Large intestine (tissue), 3 donors: Measurements from ENCODE around the gene EPB41L5. TPM values are rescaled to one million over a fixed set of nuclear protein-coding genes. Genes with fewer than 3 reads are reported as not detected.
"Not testable (repeated sequence)": the region's sequence is repeated elsewhere in the genome, so short reads cannot be mapped to it uniquely, and the experiment has no call there.

Experiments used
- DNase-seq, 2 donors: peaks; one replicate each; pipeline versions ENCODE4 v3.0.0 to v3.0.0-alpha.2; 2013
- H3K27ac ChIP-seq: one replicate; pipeline ENCODE4 v1.5.1; 2013; ENCODE audit warnings: low read length
- H3K27me3 ChIP-seq: 2 replicates; pipeline ENCODE4 v1.6.1; 2013; ENCODE audit warnings: low read length; ENCODE audit not compliant: control insufficient read depth, insufficient read depth
- H3K36me3 ChIP-seq: 2 replicates; pipeline ENCODE4 v1.6.1; 2013; ENCODE audit warnings: low read length; ENCODE audit not compliant: control insufficient read depth, insufficient read depth
- H3K4me1 ChIP-seq: one replicate; pipeline ENCODE4 v1.6.1; 2013; ENCODE audit warnings: low read length; ENCODE audit not compliant: control insufficient read depth, insufficient read depth
- H3K4me3 ChIP-seq: one replicate; pipeline ENCODE4 v1.5.1; 2013; ENCODE audit warnings: low read length
- H3K9me3 ChIP-seq: one replicate; pipeline ENCODE4 v1.6.1; 2013; ENCODE audit warnings: mild to moderate bottlenecking, low read depth, low read length, moderate library complexity; ENCODE audit not compliant: control insufficient read depth
- WGBS: methylation state at CpG from one replicate; pipeline ENCODE4 v1.1.5; 2013; ENCODE audit warnings: low lambda C conversion rate; ENCODE audit not compliant: insufficient coverage; 5-methylcytosine and 5-hydroxymethylcytosine counted together
- polyA plus RNA-seq: library from polyadenylated mRNA; unstranded; fragments of 120-200 nt; gene quantifications from one replicate; pipeline ENCODE4 v1.2.1, GENCODE V29; 2013

EPB41L5 gene
- polyA plus RNA-seq, 1 donor = 32.0 TPM

GRCh38 chr2:120135013-120135412 lies 122.1 kb downstream of the EPB41L5 start:
- H3K36me3 ChIP-seq = peaks cover 25% of the 10 kb centered on the region
- 100% methylated on average over 2 of the region's 2 CpGs for whole genome bisulfite sequencing
- H3K9me3 ChIP-seq, H3K27me3 ChIP-seq, H3K4me1 ChIP-seq, DNase-seq, H3K4me3 ChIP-seq, H3K27ac ChIP-seq: not testable (repeated sequence)

DNA sequence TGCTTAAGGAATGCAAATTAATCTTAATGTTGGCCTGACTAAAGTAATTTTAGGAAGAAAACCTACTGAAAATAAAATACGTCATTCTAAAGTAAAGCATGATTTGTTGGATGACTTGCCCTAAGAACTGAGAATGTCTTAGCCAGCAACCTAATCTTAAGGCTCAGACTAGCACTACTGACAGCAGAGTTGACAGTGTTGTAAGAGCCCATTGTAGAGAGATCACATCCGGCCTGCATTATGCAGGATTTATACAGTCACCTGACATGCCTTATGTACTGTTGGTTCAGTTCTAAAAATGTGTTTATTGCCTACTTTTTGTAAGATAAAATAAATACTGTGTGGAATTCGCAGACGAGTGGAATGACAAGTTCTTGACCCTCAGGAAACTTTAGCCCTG lies 128.0 kb downstream of the EPB41L5 start:
- H3K27ac ChIP-seq = no peak overlapping the region
- H3K4me1 ChIP-seq = no peaks in the 10 kb centered on the region
- WGBS = no CpG with 5 or more reads among the region's 4 CpGs
- H3K36me3 ChIP-seq = peaks cover 6% of the 10 kb centered on the region
- H3K4me3 ChIP-seq = no peak overlapping the region
- H3K9me3 ChIP-seq = peaks cover 4% of the 10 kb centered on the region
- H3K27me3 ChIP-seq = no peaks in the 10 kb centered on the region
- DNase-seq = no peak

DNA sequence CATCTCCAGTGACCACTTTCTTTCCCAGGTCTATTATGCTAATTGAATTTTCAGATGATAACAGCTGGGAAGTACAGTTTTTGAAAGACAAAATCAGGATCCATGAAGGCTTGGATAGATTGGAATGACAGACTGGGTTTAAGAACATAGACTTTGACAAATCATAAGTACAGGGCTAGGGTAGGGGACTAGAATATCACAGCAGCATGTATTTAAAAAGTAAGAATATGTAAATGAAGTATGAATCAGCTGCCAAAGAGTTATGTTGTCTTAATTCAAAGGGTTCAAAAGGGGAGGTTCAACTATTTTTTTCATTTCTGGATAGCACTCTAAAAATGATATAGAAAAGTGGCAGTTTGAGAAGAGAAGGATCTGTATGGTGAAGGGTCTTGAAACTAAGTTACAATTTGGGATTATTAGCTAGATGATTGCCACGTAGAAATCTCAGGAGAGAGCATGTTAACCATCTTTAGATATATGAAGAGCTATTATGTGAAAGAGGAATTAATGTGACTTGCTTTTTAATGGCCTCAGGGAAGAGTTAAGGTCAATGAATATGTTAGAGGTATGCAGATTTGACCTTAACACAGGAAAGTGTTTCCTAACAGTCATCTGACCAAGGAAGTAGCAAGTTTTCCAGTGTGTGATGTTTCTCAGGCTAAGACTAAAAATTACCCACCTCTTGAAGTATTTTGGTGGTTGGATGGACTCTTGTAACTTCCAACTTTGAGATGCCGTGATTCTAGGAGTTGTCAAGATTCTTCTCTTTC lies 128.6 kb downstream of the EPB41L5 start:
- no peaks in the 10 kb centered on the region for H3K4me1 ChIP-seq
- no CpG with 5 or more reads among the region's 2 CpGs for WGBS
- H3K36me3 ChIP-seq = peaks cover 9% of the 10 kb centered on the region
- no peak overlapping the region for H3K4me3 ChIP-seq
- H3K9me3 ChIP-seq = no peaks in the 10 kb centered on the region
- H3K27ac ChIP-seq = no peak overlapping the region
- DNase-seq = no peak
- H3K27me3 ChIP-seq = no peaks in the 10 kb centered on the region

DNA sequence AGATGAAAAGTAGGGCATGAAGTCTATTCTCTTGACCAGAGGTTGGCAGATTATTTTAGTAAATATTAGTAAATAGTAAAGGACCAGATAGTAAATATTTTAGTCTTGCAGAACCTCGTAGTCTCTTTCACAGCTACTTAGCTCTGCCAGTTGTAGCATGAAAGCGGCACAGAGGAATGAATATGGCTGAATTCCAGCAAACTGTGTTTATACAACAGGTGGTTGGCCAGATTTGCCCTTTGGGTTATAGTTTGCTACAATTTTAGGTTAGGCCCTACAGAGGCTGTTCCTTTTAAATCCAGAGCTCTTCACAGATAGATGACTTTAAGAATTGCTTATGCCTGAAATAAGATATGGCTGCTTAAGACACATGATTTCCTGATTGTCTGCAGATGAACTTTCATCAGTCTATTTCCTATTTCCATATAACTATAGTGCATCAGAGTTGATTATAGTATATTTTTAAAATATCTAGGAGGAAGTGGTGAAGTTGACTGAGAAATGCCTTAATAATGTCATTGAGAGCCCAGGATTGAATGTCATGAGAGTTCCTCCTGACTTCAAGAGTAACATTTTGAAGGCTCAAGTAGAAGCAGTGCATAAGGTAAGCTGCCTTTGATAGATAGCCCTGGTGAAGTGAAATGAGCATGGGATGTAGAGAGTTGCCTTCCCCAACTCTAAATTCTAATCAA lies 129.8 kb downstream of the EPB41L5 start:
- no peaks in the 10 kb centered on the region for H3K9me3 ChIP-seq
- no peak overlapping the region for H3K4me3 ChIP-seq
- H3K4me1 ChIP-seq = no peaks in the 10 kb centered on the region
- no peak overlapping the region for H3K27ac ChIP-seq
- H3K27me3 ChIP-seq = no peaks in the 10 kb centered on the region
- no CpG with 5 or more reads among the region's 2 CpGs for WGBS
- H3K36me3 ChIP-seq = peaks cover 10% of the 10 kb centered on the region
- no peak for DNase-seq

GRCh38 chr2:120148229-120148628 lies 135.4 kb downstream of the EPB41L5 start:
- no peaks in the 10 kb centered on the region for H3K27me3 ChIP-seq
- H3K4me3 ChIP-seq = no peak overlapping the region
- H3K36me3 ChIP-seq = peaks cover 22% of the 10 kb centered on the region
- H3K4me1 ChIP-seq = no peaks in the 10 kb centered on the region
- no peak for DNase-seq
- no peak overlapping the region for H3K27ac ChIP-seq
- 100% methylated on average over 1 of the region's 1 CpG for WGBS
- H3K9me3 ChIP-seq = peaks cover 13% of the 10 kb centered on the region

DNA sequence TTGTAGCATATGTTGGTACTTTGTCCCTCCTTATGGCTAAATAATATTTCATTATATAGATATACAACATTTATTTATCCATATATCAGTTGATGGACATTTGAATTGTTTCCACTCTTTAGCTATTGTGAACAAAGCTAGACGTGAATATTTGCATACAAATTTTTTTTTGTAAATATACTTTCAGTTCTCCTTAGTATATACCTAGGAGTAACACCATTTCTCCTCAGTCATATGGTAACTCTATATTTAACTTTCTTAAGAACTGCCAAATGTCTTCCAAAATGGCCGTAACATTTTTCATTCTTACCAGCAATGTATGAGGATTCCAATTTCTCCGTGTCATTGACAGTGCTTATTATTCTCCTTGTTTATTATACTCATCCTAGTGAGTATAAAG lies 135.8 kb downstream of the EPB41L5 start:
- no peak overlapping the region for H3K27ac ChIP-seq
- H3K4me1 ChIP-seq = no peaks in the 10 kb centered on the region
- H3K9me3 ChIP-seq = peaks cover 13% of the 10 kb centered on the region
- WGBS = 100% methylated on average over 1 of the region's 3 CpGs
- no peak for DNase-seq
- H3K36me3 ChIP-seq = peaks cover 22% of the 10 kb centered on the region
- H3K4me3 ChIP-seq = no peak overlapping the region
- H3K27me3 ChIP-seq = no peaks in the 10 kb centered on the region

DNA sequence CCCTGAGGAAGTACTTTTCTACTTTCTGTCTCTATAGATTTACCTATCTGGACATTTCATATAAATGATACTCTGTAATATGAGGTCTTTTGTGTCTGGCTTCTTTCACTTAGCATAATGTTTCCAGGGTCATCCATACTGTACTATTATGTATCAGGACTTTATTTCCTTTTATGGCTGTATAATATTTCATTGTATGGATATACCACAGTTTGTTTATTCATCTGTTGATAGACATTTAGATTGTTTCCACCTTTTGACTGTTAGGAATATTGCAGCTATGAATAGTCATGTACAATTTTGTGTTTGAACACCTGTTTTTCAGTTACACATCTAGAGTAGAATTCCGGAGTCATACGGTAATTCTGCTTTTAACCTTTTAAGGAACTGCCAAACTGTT lies 136.5 kb downstream of the EPB41L5 start:
- no peak for DNase-seq
- H3K27ac ChIP-seq = no peak overlapping the region
- no CpG with 5 or more reads among the region's 2 CpGs for WGBS
- peaks cover 20% of the 10 kb centered on the region for H3K9me3 ChIP-seq
- H3K36me3 ChIP-seq = peaks cover 17% of the 10 kb centered on the region
- no peaks in the 10 kb centered on the region for H3K27me3 ChIP-seq
- H3K4me3 ChIP-seq = no peak overlapping the region
- no peaks in the 10 kb centered on the region for H3K4me1 ChIP-seq

DNA sequence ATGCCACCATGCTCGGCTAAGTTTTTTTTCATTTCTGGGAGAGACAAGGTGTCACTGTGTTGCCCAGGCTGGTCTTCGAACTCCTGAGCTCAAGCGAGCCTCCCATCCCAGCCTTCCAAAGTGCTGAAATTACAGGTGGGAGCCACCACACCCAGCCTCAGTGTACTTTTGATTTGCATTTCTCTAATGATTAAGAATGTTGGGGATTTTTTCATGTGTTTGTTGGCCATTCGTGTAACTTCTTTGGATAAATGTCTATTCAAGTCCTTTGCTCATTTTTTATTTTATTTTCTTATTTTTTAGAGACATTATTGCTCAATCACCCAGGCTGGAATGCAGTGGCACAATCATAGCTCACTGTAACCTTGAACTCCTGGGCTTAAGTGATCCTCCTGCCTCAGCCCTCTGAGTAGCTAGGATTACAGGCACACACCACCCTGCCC lies 137.2 kb downstream of the EPB41L5 start:
- H3K27ac ChIP-seq = no peak overlapping the region
- no peak for DNase-seq
- 100% methylated on average over 1 of the region's 4 CpGs for WGBS
- H3K4me3 ChIP-seq = no peak overlapping the region
- H3K27me3 ChIP-seq = no peaks in the 10 kb centered on the region
- no peaks in the 10 kb centered on the region for H3K4me1 ChIP-seq
- H3K36me3 ChIP-seq = peaks cover 17% of the 10 kb centered on the region
- peaks cover 22% of the 10 kb centered on the region for H3K9me3 ChIP-seq

DNA sequence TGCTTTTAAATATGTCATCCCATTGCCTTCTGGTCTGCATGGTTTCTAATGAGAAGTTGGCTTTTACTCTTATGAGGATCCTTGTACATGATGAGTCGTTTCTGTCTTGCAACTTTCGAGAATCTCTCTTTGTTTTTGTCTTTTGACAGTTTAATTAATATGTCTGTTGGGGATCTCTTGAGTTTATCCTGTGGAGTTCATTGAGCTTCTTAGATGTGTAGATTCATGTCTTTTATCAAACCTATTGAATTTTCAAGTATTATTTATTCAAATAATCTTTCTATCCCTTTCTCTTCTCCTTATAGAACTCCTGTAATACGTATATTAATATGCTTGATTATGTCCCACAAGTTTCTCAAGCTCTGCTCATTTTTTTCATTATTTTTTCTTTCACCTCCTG lies 142.4 kb downstream of the EPB41L5 start:
- WGBS = 100% methylated on average over 3 of the region's 3 CpGs
- no peak overlapping the region for H3K27ac ChIP-seq
- H3K36me3 ChIP-seq = peaks cover 20% of the 10 kb centered on the region
- no peaks in the 10 kb centered on the region for H3K27me3 ChIP-seq
- DNase-seq = no peak
- peaks cover 28% of the 10 kb centered on the region for H3K9me3 ChIP-seq
- H3K4me3 ChIP-seq = no peak overlapping the region
- no peaks in the 10 kb centered on the region for H3K4me1 ChIP-seq

DNA sequence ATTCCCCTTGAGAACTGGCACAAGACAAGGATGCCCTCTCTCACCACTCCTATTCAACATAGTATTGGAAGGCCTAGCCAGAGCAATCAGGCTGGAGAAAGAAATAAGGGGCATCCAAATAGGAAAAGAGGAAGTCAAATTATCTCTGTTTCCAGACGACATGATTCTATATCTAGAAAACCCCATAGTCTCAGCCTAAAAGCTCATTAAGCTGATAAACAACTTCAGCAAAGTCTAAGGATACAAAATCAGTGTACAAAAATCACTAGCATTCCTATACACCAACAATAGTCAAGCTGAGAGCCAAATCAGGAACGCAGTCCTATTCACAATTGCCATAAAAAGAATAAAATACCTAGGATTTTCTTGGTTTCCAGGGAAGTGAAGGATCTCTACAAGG lies 145.8 kb downstream of the EPB41L5 start:
- 83% methylated on average over 1 of the region's 2 CpGs for WGBS
- H3K27me3 ChIP-seq, H3K4me1 ChIP-seq, H3K4me3 ChIP-seq, H3K27ac ChIP-seq, DNase-seq: not testable (repeated sequence)
- peaks cover 21% of the 10 kb centered on the region for H3K9me3 ChIP-seq
- H3K36me3 ChIP-seq = peaks cover 16% of the 10 kb centered on the region

DNA sequence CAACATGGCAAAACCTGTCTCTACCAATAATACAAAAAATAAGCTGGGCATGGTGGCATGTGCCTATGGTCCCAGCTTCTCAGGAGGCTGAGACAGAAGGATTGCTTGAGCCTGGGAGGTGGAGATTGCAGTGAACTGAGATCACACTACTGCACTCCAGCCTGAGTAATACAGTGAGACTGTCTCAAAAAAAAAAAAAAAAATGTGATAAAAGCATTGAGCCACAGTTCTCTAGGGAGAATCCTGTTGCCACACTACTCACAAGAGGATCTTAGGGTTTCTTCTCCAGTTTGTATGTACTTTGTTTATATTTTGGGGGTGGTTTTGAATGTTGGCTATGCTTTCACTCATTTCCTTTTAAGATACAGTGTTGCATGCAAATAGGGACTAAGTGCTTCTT lies 148.3 kb downstream of the EPB41L5 start:
- no peak for DNase-seq
- Histone ChIP-seq H3K36me3 (peaks cover 7% of the 10 kb centered on the region), H3K4me1 (no peaks in the 10 kb centered on the region), H3K4me3 (no peak overlapping the region), H3K27ac (no peak overlapping the region), H3K27me3 (no peaks in the 10 kb centered on the region), H3K9me3 (peaks cover 3% of the 10 kb centered on the region)
